PC-3 (cell line): ENCODE data around the gene KRT75. TPM values are rescaled to one million over a fixed set of nuclear protein-coding genes. Genes with fewer than 3 reads are reported as not detected.

ENCODE experiments used
- ATAC-seq: fragments of 200-7000 bp; cut with Tn5 transposase; 2 replicates; pipeline ENCODE4 v1.9.1; 2020; ENCODE audit warnings: mild to moderate bottlenecking, moderate library complexity
- BruUV-seq: library from RNA; stranded (reverse); fragments of 400-500 nt; replicated peaks from 2 replicates; lab custom pipeline; 2021; lab: Mats Ljungman, UMichigan
- CTCF ChIA-PET: fragments of 300-600 bp; sonication (Branson Sonifier 250); formaldehyde crosslinking; loops from one replicate; lab custom pipeline; 2022; ENCODE audit warnings: antibody characterized with exemption; lab: Charles Lee
- POLR2A ChIA-PET: fragments of 300-600 bp; sonication (Branson Sonifier 250); formaldehyde crosslinking; loops from one replicate; lab custom pipeline; 2022; ENCODE audit warnings: antibody characterized with exemption; ENCODE audit not compliant: unreplicated experiment; lab: Charles Lee
- DNase-seq: peaks from one replicate; pipeline ENCODE4 v3.0.0-alpha.2; 2015
- H2AFZ ChIP-seq: fragments of 300-600 bp; sonication (generic); 2 replicates; pipeline ENCODE4 v1.6.0; 2016; ENCODE audit warnings: antibody characterized with exemption, low read length
- H3F3A ChIP-seq: fragments of 300-600 bp; sonication (generic); one replicate; pipeline ENCODE4 v1.6.0; 2017; ENCODE audit warnings: antibody characterized with exemption, low read length, control low read depth, mild to moderate bottlenecking; ENCODE audit not compliant: unreplicated experiment
- H3K27ac ChIP-seq: fragments of 300-600 bp; sonication (generic); 2 replicates; pipeline ENCODE4 v1.5.1; 2016; ENCODE audit warnings: mild to moderate bottlenecking, low read length
- H3K27me3 ChIP-seq: fragments of 300-600 bp; sonication (generic); 2 replicates; pipeline ENCODE4 v1.6.1; 2016; ENCODE audit warnings: low read length, mixed read lengths
- H3K36me3 ChIP-seq: fragments of 300-600 bp; sonication (generic); 2 replicates; pipeline ENCODE4 v1.6.1; 2016; ENCODE audit warnings: low read depth, mixed run types, low read length, mixed read lengths
- H3K4me1 ChIP-seq: fragments of 300-600 bp; sonication (generic); 2 replicates; pipeline ENCODE4 v1.5.1; 2016; ENCODE audit warnings: low read length; ENCODE audit not compliant: insufficient read depth
- H3K4me2 ChIP-seq: fragments of 300-600 bp; sonication (generic); 2 replicates; pipeline ENCODE4 v1.6.0; 2016; ENCODE audit warnings: low read length
- H3K4me3 ChIP-seq: fragments of 300-600 bp; sonication (generic); 2 replicates; pipeline ENCODE4 v1.5.1; 2016; ENCODE audit warnings: mild to moderate bottlenecking, low read length, mixed read lengths
- H3K79me2 ChIP-seq: fragments of 300-600 bp; sonication (generic); 2 replicates; pipeline ENCODE4 v1.6.1; 2017; ENCODE audit warnings: low read length, mixed read lengths
- H3K9ac ChIP-seq: fragments of 300-600 bp; sonication (generic); 2 replicates; pipeline ENCODE4 v1.6.0; 2016; ENCODE audit warnings: mild to moderate bottlenecking, low read length
- H3K9me2 ChIP-seq: fragments of 300-600 bp; sonication (generic); replicated peaks from 2 replicates; pipeline ENCODE4 v1.6.1; 2016; ENCODE audit warnings: mixed run types, low read length, mixed read lengths
- H3K9me3 ChIP-seq: fragments of 300-600 bp; sonication (generic); 2 replicates; pipeline ENCODE4 v1.6.1; 2016; ENCODE audit warnings: low read length, mixed read lengths
- H4K20me1 ChIP-seq: fragments of 300-600 bp; sonication (generic); 2 replicates; pipeline ENCODE4 v1.6.1; 2016; ENCODE audit warnings: low read length, mixed read lengths
- EZH2 ChIP-seq: fragments of 300-600 bp; sonication (generic); IDR thresholded peaks from one replicate; pipeline ENCODE4 v1.6.1; 2017; ENCODE audit warnings: antibody characterized with exemption, mild to moderate bottlenecking, low read length; ENCODE audit not compliant: unreplicated experiment
- EZH2phosphoT487 ChIP-seq: fragments of 300-600 bp; sonication (generic); IDR thresholded peaks from 2 replicates; pipeline ENCODE4 v1.6.1; 2018; ENCODE audit warnings: mild to moderate bottlenecking, antibody characterized with exemption, low read length, borderline replicate concordance
- intact Hi-C: fragments of 100-400 bp; cut with micrococcal nuclease; formaldehyde crosslinking; loops from 2 replicates; pipeline ENCODE4 v1.9.0; 2023
- total RNA-seq: library from RNA; depleted of rRNA; stranded (reverse); fragments of >200 nt; gene quantifications from 2 replicates; pipeline ENCODE4 v1.2.3, GENCODE V29; 2014
- TF ChIP-seq, protein P1 (sequence below): fragments of 300-600 bp; sonication (generic); conservative IDR thresholded peaks from 2 replicates; pipeline ENCODE4 v1.5.1; 2017; ENCODE audit warnings: antibody characterized with exemption, low read depth, mild to moderate bottlenecking, low read length

Gene KRT75
- total RNA-seq, 1 experiment from 2014 or later = 38.5 TPM

- intact Hi-C loops = no loop called here
- Histone ChIP-seq H3K79me2 (no peaks in the 10 kb centered on the region), H3K27me3 (no peaks in the 10 kb centered on the region), H3K9me2 (no peaks in the 10 kb centered on the region), H3K9me3 (no peaks in the 10 kb centered on the region), H4K20me1 (no peaks in the 10 kb centered on the region), H3K9ac (no peak overlapping the region), H2AFZ (no peak overlapping the region), H3K4me2 (no peak overlapping the region), H3K27ac (no peak overlapping the region), H3F3A (no peaks in the 10 kb centered on the region), H3K4me3 (no peak overlapping the region), H3K36me3 (no peaks in the 10 kb centered on the region), H3K4me1 (no peaks in the 10 kb centered on the region)
- BruUV-seq = no TSS peak
- TF ChIP-seq EZH2phosphoT487 (no peak), EZH2 (no peak)
- TF ChIP-seq, protein P1, sequence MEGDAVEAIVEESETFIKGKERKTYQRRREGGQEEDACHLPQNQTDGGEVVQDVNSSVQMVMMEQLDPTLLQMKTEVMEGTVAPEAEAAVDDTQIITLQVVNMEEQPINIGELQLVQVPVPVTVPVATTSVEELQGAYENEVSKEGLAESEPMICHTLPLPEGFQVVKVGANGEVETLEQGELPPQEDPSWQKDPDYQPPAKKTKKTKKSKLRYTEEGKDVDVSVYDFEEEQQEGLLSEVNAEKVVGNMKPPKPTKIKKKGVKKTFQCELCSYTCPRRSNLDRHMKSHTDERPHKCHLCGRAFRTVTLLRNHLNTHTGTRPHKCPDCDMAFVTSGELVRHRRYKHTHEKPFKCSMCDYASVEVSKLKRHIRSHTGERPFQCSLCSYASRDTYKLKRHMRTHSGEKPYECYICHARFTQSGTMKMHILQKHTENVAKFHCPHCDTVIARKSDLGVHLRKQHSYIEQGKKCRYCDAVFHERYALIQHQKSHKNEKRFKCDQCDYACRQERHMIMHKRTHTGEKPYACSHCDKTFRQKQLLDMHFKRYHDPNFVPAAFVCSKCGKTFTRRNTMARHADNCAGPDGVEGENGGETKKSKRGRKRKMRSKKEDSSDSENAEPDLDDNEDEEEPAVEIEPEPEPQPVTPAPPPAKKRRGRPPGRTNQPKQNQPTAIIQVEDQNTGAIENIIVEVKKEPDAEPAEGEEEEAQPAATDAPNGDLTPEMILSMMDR = no peak
- DNase-seq (no peak), ATAC-seq (no peak)
- POLR2A ChIA-PET = no interaction called here
- CTCF ChIA-PET = no interaction called here
Observed at GRCh38 chr12:52401926-52402325, 32.2 kb downstream of the KRT75 start.

GRCh38 chr12:52401526-52401925 is 32.6 kb downstream of the KRT75 start:
- no TSS peak for BruUV-seq

GRCh38 chr12:52400906-52401305 is 33.3 kb downstream of the KRT75 start:
- ATAC-seq = no peak
- H3K79me2 ChIP-seq = no peaks in the 10 kb centered on the region
- H3K4me2 ChIP-seq = no peak overlapping the region
- POLR2A ChIA-PET = no interaction called here
- H3K27me3 ChIP-seq = no peaks in the 10 kb centered on the region
- no peaks in the 10 kb centered on the region for H3K9me3 ChIP-seq
- CTCF ChIA-PET = no interaction called here
- intact Hi-C loops = no loop called here
- H3K4me1 ChIP-seq = 0 out of 2 replicates have a peak, but pooled peaks cover 3% of the 10 kb centered on the region
- no TSS peak for BruUV-seq
- DNase-seq = no peak
- no peak overlapping the region for H3K9ac ChIP-seq
- H2AFZ ChIP-seq = no peak overlapping the region
- no peaks in the 10 kb centered on the region for H4K20me1 ChIP-seq
- H3K36me3 ChIP-seq = no peaks in the 10 kb centered on the region
- no peaks in the 10 kb centered on the region for H3K9me2 ChIP-seq
- TF ChIP-seq EZH2 (no peak), EZH2phosphoT487 (no peak)
- TF ChIP-seq, protein P1 = no peak
- no peak overlapping the region for H3K27ac ChIP-seq
- H3K4me3 ChIP-seq = no peak overlapping the region
- H3F3A ChIP-seq = no peaks in the 10 kb centered on the region

More at GRCh38 chr12:52401526-52401925, 32.6 kb downstream of the KRT75 start:
- intact Hi-C loops = no loop called here
- Histone ChIP-seq H3K4me3 (no peak overlapping the region), H3K27me3 (no peaks in the 10 kb centered on the region), H3K4me1 (no peaks in the 10 kb centered on the region), H3K9me2 (no peaks in the 10 kb centered on the region), H3K36me3 (no peaks in the 10 kb centered on the region), H3K9ac (no peak overlapping the region), H3K27ac (no peak overlapping the region), H3K4me2 (no peak overlapping the region), H4K20me1 (no peaks in the 10 kb centered on the region), H3F3A (no peaks in the 10 kb centered on the region), H3K9me3 (no peaks in the 10 kb centered on the region), H2AFZ (no peak overlapping the region), H3K79me2 (no peaks in the 10 kb centered on the region)
- DNase-seq = no peak
- TF ChIP-seq EZH2phosphoT487 (no peak), EZH2 (no peak)
- TF ChIP-seq, protein P1 = no peak
- ChIA-PET CTCF (no interaction called here), POLR2A (no interaction called here)
- no peak for ATAC-seq
